SJCRH30 (cell line): ENCODE results near the gene CRYBG2. TPM values are rescaled to one million over a fixed set of nuclear protein-coding genes. Genes with fewer than 3 reads are reported as not detected.
"Not testable (repeated sequence)": the region's sequence is repeated elsewhere in the genome, so short reads cannot be mapped to it uniquely, and the experiment has no call there.

Experiments
- DNase-seq, 2 experiments: peaks; one replicate each; pipeline ENCODE4 v3.0.0-alpha.2; 2015 to 2020
- H3K27ac ChIP-seq: fragments of 250-450 bp; sonication (Bioruptor Pico); 2 replicates; pipeline ENCODE4 v1.5.1; 2020; ENCODE audit warnings: mild to moderate bottlenecking, moderate library complexity
- H3K27me3 ChIP-seq: fragments of 250-450 bp; sonication (Bioruptor Pico); 2 replicates; pipeline ENCODE4 v1.5.1; 2020; ENCODE audit warnings: mild to moderate bottlenecking, moderate library complexity
- H3K36me3 ChIP-seq: fragments of 250-450 bp; sonication (Bioruptor Pico); 2 replicates; pipeline ENCODE4 v1.5.1; 2020; ENCODE audit warnings: mild to moderate bottlenecking, moderate library complexity
- H3K4me1 ChIP-seq: fragments of 250-450 bp; sonication (Bioruptor Pico); 2 replicates; pipeline ENCODE4 v1.5.1; 2020; ENCODE audit warnings: mild to moderate bottlenecking, moderate library complexity
- H3K4me3 ChIP-seq: fragments of 250-450 bp; sonication (Bioruptor Pico); 2 replicates; pipeline ENCODE4 v1.5.1; 2020; ENCODE audit warnings: mild to moderate bottlenecking, moderate library complexity
- H3K9me3 ChIP-seq: fragments of 250-450 bp; sonication (Bioruptor Pico); replicated peaks from 2 replicates; pipeline ENCODE4 v1.5.1; 2020; ENCODE audit warnings: mild to moderate bottlenecking, moderate library complexity
- total RNA-seq: library from RNA; depleted of rRNA; stranded (reverse); fragments of >200 nt; shearing (Covaris generic); gene quantifications from 2 replicates; pipeline ENCODE4 v1.2.3, GENCODE V29; 2014

The CRYBG2 gene
- total RNA-seq, 1 experiment from 2014 or later: not detected

- Histone ChIP-seq H3K27ac (no peak overlapping the region), H3K27me3 (peaks cover 9% of the 10 kb centered on the region; the same call in 1 of the 2 replicates), H3K4me3 (no peak overlapping the region), H3K36me3 (no peaks in the 10 kb centered on the region), H3K4me1 (peaks cover 6% of the 10 kb centered on the region), H3K9me3 (no peaks in the 10 kb centered on the region)
- no peak for DNase-seq
These were observed 25.3 kb downstream of the CRYBG2 start for GRCh38 chr1:26328597-26328996.

- H3K36me3 ChIP-seq: no peaks in the 10 kb centered on the region
- DNase-seq: peak; percentile 51 to 59
- no peak overlapping the region for H3K27ac ChIP-seq
- H3K27me3 ChIP-seq: peaks cover 6% of the 10 kb centered on the region; the same call in 1 of the 2 replicates
- peaks cover 6% of the 10 kb centered on the region for H3K4me1 ChIP-seq
- no peak overlapping the region for H3K4me3 ChIP-seq
- no peaks in the 10 kb centered on the region for H3K9me3 ChIP-seq
These were observed 26.0 kb downstream of the CRYBG2 start for GRCh38 chr1:26327956-26328362.

- Histone ChIP-seq H3K27ac (no peak overlapping the region), H3K36me3 (no peaks in the 10 kb centered on the region), H3K4me1 (peaks cover 6% of the 10 kb centered on the region), H3K27me3 (peaks cover 14% of the 10 kb centered on the region; the same call in 1 of the 2 replicates), H3K9me3 (no peaks in the 10 kb centered on the region), H3K4me3 (no peak overlapping the region)
- DNase-seq: no peak
These were observed 29.4 kb downstream of the CRYBG2 start for GRCh38 chr1:26324550-26324949.

- Histone ChIP-seq H3K27ac (no peak overlapping the region), H3K9me3 (no peaks in the 10 kb centered on the region), H3K4me1 (peaks cover 5% of the 10 kb centered on the region), H3K4me3 (no peak overlapping the region), H3K27me3 (peaks cover 21% of the 10 kb centered on the region), H3K36me3 (no peaks in the 10 kb centered on the region)
- no peak for DNase-seq
These were observed 30.5 kb downstream of the CRYBG2 start for GRCh38 chr1:26323382-26323781.

GRCh38 chr1:26322042-26322331 is 31.9 kb downstream of the CRYBG2 start:
- H3K4me1 ChIP-seq: no peaks in the 10 kb centered on the region
- peaks cover 23% of the 10 kb centered on the region for H3K27me3 ChIP-seq
- H3K9me3 ChIP-seq: no peaks in the 10 kb centered on the region
- H3K4me3 ChIP-seq: no peak overlapping the region
- DNase-seq: no peak
- H3K27ac ChIP-seq: no peak overlapping the region
- no peaks in the 10 kb centered on the region for H3K36me3 ChIP-seq

GRCh38 chr1:26321315-26322041 is 32.5 kb downstream of the CRYBG2 start:
- Histone ChIP-seq H3K4me3 (no peak overlapping the region), H3K9me3 (no peaks in the 10 kb centered on the region), H3K4me1 (no peaks in the 10 kb centered on the region), H3K27ac (no peak overlapping the region), H3K36me3 (no peaks in the 10 kb centered on the region), H3K27me3 (peaks cover 19% of the 10 kb centered on the region)
- peak; percentile 89 to 94 for DNase-seq

- Histone ChIP-seq H3K36me3 (no peaks in the 10 kb centered on the region), H3K9me3 (no peaks in the 10 kb centered on the region), H3K4me1 (no peaks in the 10 kb centered on the region), H3K4me3 (no peak overlapping the region), H3K27me3 (peaks cover 19% of the 10 kb centered on the region), H3K27ac (no peak overlapping the region)
- DNase-seq: no peak
These were observed 33.0 kb downstream of the CRYBG2 start for GRCh38 chr1:26320896-26321295.

GRCh38 chr1:26318338-26319064 is 35.4 kb downstream of the CRYBG2 start:
- H3K4me1 ChIP-seq: no peaks in the 10 kb centered on the region
- DNase-seq: no peak

GRCh38 chr1:26317612-26318337 is 36.2 kb downstream of the CRYBG2 start, which contains the start of gene CD52:
TSS of gene CD52 (plus strand) at chr1:26317958. CDS start at chr1:26318018, 60 bp downstream.
- DNase-seq: no peak
- no peaks in the 10 kb centered on the region for H3K9me3 ChIP-seq
- no peak within 1 kb of the TSS for H3K4me3 ChIP-seq
- no peaks in the 10 kb centered on the region for H3K4me1 ChIP-seq
- H3K36me3 ChIP-seq: no peaks in the 10 kb centered on the region
- no peak within 1 kb of the TSS for H3K27ac ChIP-seq
- peaks cover 35% of the 10 kb centered on the region for H3K27me3 ChIP-seq

More at GRCh38 chr1:26318338-26319064, 35.4 kb downstream of the CRYBG2 start:
- peaks cover 35% of the 10 kb centered on the region for H3K27me3 ChIP-seq
- no peak overlapping the region for H3K4me3 ChIP-seq
- no peaks in the 10 kb centered on the region for H3K9me3 ChIP-seq
- H3K36me3 ChIP-seq: no peaks in the 10 kb centered on the region
- no peak overlapping the region for H3K27ac ChIP-seq

- H3K4me1 ChIP-seq: no peaks in the 10 kb centered on the region
- no peak overlapping the region for H3K4me3 ChIP-seq
- H3K36me3 ChIP-seq: no peaks in the 10 kb centered on the region
- no peak overlapping the region for H3K27ac ChIP-seq
- H3K27me3 ChIP-seq: peaks cover 35% of the 10 kb centered on the region
- no peak for DNase-seq
- no peaks in the 10 kb centered on the region for H3K9me3 ChIP-seq
These were observed 36.8 kb downstream of the CRYBG2 start for GRCh38 chr1:26317146-26317545.

GRCh38 chr1:26315874-26316850 is 37.8 kb downstream of the CRYBG2 start:
- H3K27ac ChIP-seq: no peak overlapping the region
- no peaks in the 10 kb centered on the region for H3K36me3 ChIP-seq
- no peaks in the 10 kb centered on the region for H3K9me3 ChIP-seq
- H3K27me3 ChIP-seq: peaks cover 37% of the 10 kb centered on the region
- no peaks in the 10 kb centered on the region for H3K4me1 ChIP-seq
- no peak for DNase-seq
- no peak overlapping the region for H3K4me3 ChIP-seq

GRCh38 chr1:26314501-26314900 is 39.4 kb downstream of the CRYBG2 start:
- no peaks in the 10 kb centered on the region for H3K36me3 ChIP-seq
- peaks cover 36% of the 10 kb centered on the region for H3K27me3 ChIP-seq
- no peaks in the 10 kb centered on the region for H3K9me3 ChIP-seq
- no peak for DNase-seq
- H3K4me3 ChIP-seq: no peak overlapping the region
- H3K4me1 ChIP-seq: no peaks in the 10 kb centered on the region
- no peak overlapping the region for H3K27ac ChIP-seq

- not testable (repeated sequence) for DNase-seq
These were observed 45.7 kb downstream of the CRYBG2 start for GRCh38 chr1:26307966-26308899.

More at GRCh38 chr1:26307966-26308899, 45.7 kb downstream of the CRYBG2 start:
- H3K4me3 ChIP-seq, H3K27ac ChIP-seq, H3K36me3 ChIP-seq, H3K9me3 ChIP-seq, H3K4me1 ChIP-seq: not testable (repeated sequence)
- peaks cover 11% of the 10 kb centered on the region for H3K27me3 ChIP-seq
